ENCODE data around the gene ABCC9.

ABCC9 gene

DNA sequence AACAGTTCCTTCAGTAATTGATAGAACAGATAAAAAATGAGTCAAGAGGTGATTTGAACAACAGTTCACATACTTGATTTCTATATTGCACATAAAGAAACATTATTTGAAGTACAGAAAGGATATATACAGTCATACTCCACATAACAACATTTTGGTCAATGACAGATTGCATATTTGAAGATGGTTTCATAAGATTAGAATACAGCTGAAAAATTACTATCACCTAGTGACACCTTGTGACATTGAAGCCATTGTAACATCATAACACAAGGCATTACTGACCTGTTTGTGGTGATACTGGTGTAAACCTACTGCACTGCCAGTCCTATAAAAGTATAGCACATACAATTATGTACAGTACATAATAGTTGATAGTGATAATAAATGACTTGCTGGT lies 43.1 kb upstream of the ABCC9 start:
- peaks cover 3% of the 10 kb centered on the region for H3K9me3 Mint-ChIP-seq
- no peaks in the 10 kb centered on the region for H3K36me3 Mint-ChIP-seq (ENCODE audit: low read depth)
- H3K4me1 Mint-ChIP-seq = no peaks in the 10 kb centered on the region
- no peak overlapping the region for H3K4me3 Mint-ChIP-seq
- TF ChIP-seq, protein P1, sequence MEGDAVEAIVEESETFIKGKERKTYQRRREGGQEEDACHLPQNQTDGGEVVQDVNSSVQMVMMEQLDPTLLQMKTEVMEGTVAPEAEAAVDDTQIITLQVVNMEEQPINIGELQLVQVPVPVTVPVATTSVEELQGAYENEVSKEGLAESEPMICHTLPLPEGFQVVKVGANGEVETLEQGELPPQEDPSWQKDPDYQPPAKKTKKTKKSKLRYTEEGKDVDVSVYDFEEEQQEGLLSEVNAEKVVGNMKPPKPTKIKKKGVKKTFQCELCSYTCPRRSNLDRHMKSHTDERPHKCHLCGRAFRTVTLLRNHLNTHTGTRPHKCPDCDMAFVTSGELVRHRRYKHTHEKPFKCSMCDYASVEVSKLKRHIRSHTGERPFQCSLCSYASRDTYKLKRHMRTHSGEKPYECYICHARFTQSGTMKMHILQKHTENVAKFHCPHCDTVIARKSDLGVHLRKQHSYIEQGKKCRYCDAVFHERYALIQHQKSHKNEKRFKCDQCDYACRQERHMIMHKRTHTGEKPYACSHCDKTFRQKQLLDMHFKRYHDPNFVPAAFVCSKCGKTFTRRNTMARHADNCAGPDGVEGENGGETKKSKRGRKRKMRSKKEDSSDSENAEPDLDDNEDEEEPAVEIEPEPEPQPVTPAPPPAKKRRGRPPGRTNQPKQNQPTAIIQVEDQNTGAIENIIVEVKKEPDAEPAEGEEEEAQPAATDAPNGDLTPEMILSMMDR (IDR thresholded peaks at IDR 0.05; ENCODE audit: unreplicated experiment in 3 of 3) = no peak
- no peaks in the 10 kb centered on the region for H3K27me3 Mint-ChIP-seq (ENCODE audit: low read depth)
- H3K27ac Mint-ChIP-seq = no peak overlapping the region

DNA sequence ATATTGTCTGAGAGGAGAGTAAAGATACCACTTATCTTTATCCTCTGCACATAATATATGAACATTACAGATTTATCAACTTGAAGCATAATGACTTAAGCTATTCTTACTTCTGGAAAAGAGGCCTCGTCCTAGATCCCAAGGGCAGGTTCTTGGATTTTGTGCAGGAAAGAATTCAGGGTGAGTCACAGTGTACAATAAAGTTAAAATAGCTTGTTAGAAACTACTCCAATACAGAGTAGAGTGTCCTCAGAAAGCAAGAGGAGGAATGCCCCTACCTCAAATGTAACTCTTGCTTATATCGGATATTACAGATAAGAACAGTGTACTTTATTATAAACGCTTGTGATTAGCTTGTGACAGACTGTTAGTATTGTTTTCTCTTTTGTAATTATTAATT lies 41.9 kb upstream of the ABCC9 start:
- Mint-ChIP-seq H3K27ac (no peak overlapping the region), H3K4me3 (no peak overlapping the region), H3K4me1 (no peaks in the 10 kb centered on the region), H3K27me3 (ENCODE audit: low read depth) (no peaks in the 10 kb centered on the region), H3K9me3 (peaks cover 3% of the 10 kb centered on the region), H3K36me3 (ENCODE audit: low read depth) (no peaks in the 10 kb centered on the region)
- TF ChIP-seq, protein P1 (IDR thresholded peaks at IDR 0.05; ENCODE audit: unreplicated experiment in 3 of 3) = no peak

DNA sequence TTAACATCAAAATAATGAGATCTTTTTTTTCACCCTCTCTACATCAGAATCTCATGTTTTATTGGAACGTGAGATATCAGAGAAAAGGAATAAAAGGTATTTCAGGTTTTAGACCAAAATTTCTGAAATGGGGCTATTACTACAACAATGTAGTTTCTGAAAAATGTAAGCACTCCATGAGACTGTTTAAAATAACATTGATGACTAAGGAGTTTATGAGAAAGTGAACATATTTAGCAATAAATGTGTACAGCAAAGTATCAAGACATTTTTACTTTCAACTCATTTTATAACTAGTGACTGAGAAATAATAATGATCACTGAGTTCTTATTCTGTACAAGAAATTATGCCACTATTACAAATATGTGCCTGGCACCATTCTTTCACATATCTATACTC lies 39.3 kb upstream of the ABCC9 start:
- Mint-ChIP-seq H3K9me3 (peaks cover 3% of the 10 kb centered on the region), H3K27me3 (ENCODE audit: low read depth) (no peaks in the 10 kb centered on the region), H3K27ac (no peak overlapping the region), H3K4me1 (no peaks in the 10 kb centered on the region), H3K4me3 (no peak overlapping the region), H3K36me3 (ENCODE audit: low read depth) (no peaks in the 10 kb centered on the region)
- TF ChIP-seq, protein P1 (IDR thresholded peaks at IDR 0.05; ENCODE audit: unreplicated experiment in 3 of 3) = no peak

DNA sequence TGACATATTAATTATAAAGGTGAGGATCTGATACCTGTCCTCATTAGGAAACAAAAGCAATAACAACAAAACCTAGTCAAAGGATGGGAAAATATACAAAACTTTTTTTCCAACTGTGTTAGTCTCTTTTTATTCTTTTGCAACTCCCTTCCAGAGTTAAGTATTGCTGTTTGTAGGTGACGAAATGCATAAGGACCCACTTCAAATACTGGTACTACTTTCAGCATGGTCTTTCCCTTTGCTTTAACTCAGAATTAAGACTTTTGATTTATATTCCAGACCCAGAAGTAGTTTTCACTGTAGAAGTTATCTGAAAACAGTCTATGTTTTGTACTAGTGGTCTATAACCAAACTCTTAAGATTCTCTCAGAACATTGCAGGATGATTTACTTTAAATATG lies 34.1 kb upstream of the ABCC9 start:
- no peak overlapping the region for H3K4me3 Mint-ChIP-seq
- H3K36me3 Mint-ChIP-seq (ENCODE audit: low read depth) = no peaks in the 10 kb centered on the region
- H3K4me1 Mint-ChIP-seq = peaks cover 17% of the 10 kb centered on the region
- no peaks in the 10 kb centered on the region for H3K27me3 Mint-ChIP-seq (ENCODE audit: low read depth)
- TF ChIP-seq, protein P1 (IDR thresholded peaks at IDR 0.05; ENCODE audit: unreplicated experiment in 3 of 3) = no peak
- H3K27ac Mint-ChIP-seq = peak overlapping the region; percentile 68 to 90 (median 89)
- H3K9me3 Mint-ChIP-seq = peaks cover 4% of the 10 kb centered on the region

DNA sequence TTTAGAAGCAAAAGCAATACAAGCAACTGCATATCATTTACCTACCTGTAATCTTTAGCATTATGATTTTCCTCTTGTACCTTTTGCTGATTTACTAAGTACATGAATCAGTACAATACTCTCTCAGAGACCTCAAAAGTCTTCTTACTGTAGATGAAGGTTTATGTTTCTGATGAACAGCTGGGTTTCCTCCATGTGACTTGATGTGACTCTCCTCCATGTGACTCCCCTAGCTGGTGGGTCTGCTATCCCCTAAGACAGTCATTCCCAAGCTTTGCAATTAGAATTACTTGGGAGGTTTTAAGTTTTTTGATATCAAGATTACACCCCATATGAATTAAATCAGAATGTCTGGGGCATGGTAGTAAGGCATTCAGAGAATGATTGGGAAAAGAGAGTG lies 32.0 kb upstream of the ABCC9 start:
- TF ChIP-seq, protein P1 (IDR thresholded peaks at IDR 0.05; ENCODE audit: unreplicated experiment in 3 of 3) = no peak
- Mint-ChIP-seq H3K4me3 (no peak overlapping the region), H3K4me1 (peaks cover 17% of the 10 kb centered on the region), H3K27me3 (ENCODE audit: low read depth) (no peaks in the 10 kb centered on the region), H3K9me3 (peaks cover 4% of the 10 kb centered on the region), H3K27ac (peak overlapping the region in 1 of 3 experiments; percentile 38), H3K36me3 (ENCODE audit: low read depth) (no peaks in the 10 kb centered on the region)

DNA sequence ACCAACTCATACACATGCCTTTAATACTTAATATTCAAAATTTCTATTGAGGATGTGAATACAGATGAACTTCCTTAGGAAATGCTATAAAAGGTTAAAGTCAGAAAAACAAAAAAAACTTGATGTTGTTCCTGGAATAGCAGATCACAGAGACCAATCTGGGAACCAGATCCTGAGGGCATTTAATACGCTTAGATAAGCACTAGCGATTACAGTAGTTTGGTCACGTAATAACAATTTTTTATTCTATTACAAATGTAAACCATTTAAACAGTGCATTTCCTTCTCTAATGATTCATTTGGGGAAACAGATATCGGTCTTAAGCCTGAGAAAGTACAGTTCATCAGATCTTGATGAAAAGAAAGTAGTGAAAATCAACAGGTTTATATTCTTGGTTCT lies 30.8 kb upstream of the ABCC9 start:
- H3K4me1 Mint-ChIP-seq = peaks cover 17% of the 10 kb centered on the region
- no peak overlapping the region for H3K4me3 Mint-ChIP-seq
- no peak overlapping the region for H3K27ac Mint-ChIP-seq
- no peaks in the 10 kb centered on the region for H3K36me3 Mint-ChIP-seq (ENCODE audit: low read depth)
- no peaks in the 10 kb centered on the region for H3K27me3 Mint-ChIP-seq (ENCODE audit: low read depth)
- TF ChIP-seq, protein P1 (IDR thresholded peaks at IDR 0.05; ENCODE audit: unreplicated experiment in 3 of 3) = no peak
- H3K9me3 Mint-ChIP-seq = peaks cover 8% of the 10 kb centered on the region
